HG02840 (cell line): ENCODE measurements around the gene TSPAN9.

Experiments used
- ATAC-seq: cut with Tn5 transposase; IDR thresholded peaks from one replicate; pipeline ENCODE4 v1.9.1; 2021; ENCODE audit warnings: mild to moderate bottlenecking, moderate library complexity, moderate number of reproducible peaks; ENCODE audit not compliant: unreplicated experiment, low FRiP score

The TSPAN9 gene

DNA sequence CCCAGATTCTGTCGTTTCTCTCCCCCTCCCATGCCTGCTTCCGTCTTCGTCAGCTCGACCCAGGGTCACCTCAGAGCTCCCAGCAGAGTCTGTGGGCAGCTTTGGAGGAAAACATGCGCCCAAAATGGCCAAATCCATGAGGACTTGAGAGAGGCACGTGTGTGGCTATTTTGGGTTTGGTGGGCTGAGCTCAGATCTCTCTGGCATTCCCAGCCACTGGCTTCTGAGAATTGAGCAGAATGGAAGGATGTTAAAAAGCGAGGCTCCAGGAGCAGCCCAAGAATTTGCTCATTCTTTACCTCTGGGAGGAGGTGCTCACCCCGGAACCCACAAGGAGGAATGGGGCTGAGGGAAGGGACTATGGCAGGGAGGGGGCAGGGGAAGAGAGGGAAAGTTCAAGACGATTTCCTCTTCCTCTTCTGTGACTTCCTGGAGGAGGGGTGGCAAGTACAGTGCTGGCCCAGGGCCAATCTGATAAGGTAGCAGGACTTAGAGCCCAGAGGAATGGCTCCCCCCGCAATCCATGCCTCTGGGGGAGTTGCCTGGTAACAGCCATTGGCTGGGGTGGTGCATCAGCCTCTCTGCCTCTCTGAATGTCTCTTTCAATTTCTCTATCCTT, 20.1 kb downstream of the TSPAN9 start:
- no peak for ATAC-seq

- ATAC-seq = no peak
Measured at GRCh38 chr12:3097836-3098235, 20.7 kb downstream of the TSPAN9 start.

DNA sequence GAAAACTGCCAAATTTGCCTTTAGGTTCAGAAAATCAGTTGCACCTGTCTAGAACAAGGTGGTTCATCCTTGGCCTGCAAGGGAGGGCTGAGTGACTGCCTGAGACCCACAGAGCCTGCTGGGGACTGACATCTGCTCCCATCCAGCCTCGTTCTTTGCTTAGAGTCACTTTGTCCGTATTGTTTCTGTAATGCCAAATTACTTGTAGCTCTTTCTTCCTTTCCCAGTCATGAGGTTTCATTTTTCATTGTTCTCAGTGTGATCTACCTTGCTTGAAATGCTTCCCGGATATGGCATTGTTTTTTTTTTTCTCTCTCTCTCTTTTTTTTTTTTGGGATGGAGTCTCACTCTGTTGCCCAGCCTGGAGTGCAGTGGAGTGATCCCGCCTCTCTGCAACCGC, 21.3 kb downstream of the TSPAN9 start:
- no peak for ATAC-seq

- no peak for ATAC-seq
Measured at GRCh38 chr12:3099146-3099545, 22.0 kb downstream of the TSPAN9 start.

DNA sequence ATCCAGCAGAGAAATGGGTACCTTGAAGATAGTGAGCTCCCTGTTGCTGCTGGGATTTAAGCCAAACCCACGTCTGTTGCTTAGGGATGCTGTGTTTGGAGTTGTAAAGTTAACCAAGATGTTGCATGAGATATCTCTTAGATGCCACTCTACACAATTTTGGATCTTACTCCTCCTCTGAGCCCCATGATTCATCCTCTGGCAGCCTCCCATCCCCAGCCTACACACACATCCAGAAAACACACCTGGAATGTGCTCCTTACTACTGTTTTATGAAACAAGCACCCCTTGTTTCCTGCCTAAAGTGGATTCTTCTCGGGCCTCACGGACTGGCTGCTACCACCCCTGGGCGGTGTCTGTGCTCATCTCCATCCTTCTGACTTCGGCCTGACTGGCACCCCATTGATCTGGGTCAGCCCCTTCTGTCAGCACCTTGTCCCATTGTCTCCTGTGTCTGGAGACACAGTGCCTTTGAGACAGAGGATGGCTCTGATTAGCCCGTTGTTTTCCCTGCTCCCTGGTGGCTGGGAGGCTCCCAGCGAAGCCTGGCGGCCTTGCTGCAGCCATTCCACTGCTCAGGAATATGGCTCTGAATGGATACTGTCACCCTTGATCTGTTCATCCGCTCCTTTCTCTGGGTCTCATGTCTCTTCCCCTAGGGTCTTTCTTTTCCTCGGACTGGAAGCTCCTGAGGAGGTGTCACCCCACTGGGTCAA, 24.3 kb downstream of the TSPAN9 start:
- no peak for ATAC-seq

GRCh38 chr12:3102771-3103410, 25.7 kb downstream of the TSPAN9 start:
- ATAC-seq = no peak

GRCh38 chr12:3103806-3104205, 26.6 kb downstream of the TSPAN9 start:
- no peak for ATAC-seq

DNA sequence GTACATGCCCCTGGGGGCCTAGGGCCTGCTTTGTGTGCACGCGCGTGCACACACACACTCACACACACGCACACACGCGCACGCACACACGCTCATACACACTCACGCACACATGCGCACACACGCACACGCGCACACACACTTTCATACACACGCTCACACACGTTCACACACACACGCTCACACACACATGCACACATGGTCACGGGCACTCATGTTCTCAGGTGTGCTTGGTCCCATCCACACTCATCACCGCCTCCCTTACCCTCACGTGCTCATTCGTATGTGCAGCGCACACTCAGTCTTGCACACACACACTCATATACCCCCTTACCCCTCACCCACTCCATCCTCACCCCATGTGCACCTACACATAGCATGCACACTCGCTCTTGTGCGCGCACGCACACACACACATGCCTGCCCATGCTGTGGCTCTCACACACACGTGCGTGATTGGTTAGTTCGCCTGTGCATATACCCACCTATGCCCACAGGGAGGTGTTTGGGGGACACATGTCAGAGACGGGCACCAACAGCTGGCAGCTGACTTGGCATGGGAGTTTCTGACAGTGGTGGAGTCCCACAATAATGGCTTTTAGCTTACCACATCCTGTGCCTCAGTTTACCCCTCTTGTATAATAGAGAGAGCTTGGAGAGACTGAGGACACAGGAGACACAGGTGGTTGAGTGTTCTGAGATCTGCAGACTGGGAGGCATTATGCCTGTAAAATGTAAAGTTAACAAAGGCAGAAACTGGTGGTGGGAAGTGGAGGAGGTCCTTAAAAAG, 28.7 kb downstream of the TSPAN9 start:
- no peak for ATAC-seq

- no peak for ATAC-seq
Measured at GRCh38 chr12:3106579-3106978, 29.4 kb downstream of the TSPAN9 start.

DNA sequence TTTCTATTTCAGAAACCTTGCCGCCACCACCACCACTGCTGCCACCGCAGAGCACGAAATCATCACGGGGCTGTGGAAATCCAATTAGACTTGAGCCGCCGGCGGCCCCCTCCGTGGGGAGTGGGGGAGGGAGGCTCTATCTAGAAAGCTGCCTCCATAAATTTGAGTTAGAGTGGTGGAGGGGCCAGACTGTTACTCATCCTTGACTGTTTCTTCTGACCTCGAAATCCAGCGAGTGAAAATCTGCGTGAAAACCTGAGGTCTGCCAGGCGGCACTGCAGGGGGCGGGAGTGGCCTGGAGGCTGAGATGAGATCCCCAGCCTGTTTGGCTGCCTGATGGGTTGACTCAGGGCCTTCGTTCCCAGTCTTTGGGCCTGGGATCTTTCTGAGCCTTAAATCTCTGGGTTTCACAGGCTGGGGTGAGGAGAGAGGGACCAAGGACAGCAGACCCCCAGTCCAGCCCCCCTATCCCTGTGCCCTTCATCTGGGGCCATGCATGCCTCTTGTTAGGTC, 29.9 kb downstream of the TSPAN9 start:
- no peak for ATAC-seq

GRCh38 chr12:3107954-3108353, 30.8 kb downstream of the TSPAN9 start:
- no peak for ATAC-seq

GRCh38 chr12:3110578-3110977, 33.4 kb downstream of the TSPAN9 start:
- no peak for ATAC-seq

GRCh38 chr12:3113671-3114325, 36.6 kb downstream of the TSPAN9 start:
- ATAC-seq = no peak

DNA sequence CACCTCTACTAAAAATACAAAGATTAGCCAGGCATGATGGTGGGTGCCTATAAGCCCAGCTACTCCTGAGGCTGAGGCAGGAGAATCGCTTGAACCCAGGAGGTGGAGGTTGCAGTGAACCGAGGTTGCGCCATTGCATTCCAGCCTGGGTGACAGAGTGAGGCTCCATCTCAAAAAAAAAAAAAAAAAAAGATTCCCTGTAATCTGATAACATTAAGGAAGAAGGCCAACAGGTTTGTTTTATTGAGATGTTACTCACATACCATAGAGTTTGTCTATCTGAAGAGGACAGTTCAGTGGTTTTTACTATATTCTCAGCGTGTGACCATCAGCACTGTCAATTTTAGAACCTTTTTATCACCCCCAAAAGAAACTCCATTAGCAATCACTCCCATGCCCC, 37.5 kb downstream of the TSPAN9 start:
- ATAC-seq = no peak

GRCh38 chr12:3115078-3115477, 37.9 kb downstream of the TSPAN9 start:
- no peak for ATAC-seq

GRCh38 chr12:3116106-3116844, 39.1 kb downstream of the TSPAN9 start:
- ATAC-seq = no peak

GRCh38 chr12:3117144-3117581, 40.0 kb downstream of the TSPAN9 start:
- no peak for ATAC-seq

DNA sequence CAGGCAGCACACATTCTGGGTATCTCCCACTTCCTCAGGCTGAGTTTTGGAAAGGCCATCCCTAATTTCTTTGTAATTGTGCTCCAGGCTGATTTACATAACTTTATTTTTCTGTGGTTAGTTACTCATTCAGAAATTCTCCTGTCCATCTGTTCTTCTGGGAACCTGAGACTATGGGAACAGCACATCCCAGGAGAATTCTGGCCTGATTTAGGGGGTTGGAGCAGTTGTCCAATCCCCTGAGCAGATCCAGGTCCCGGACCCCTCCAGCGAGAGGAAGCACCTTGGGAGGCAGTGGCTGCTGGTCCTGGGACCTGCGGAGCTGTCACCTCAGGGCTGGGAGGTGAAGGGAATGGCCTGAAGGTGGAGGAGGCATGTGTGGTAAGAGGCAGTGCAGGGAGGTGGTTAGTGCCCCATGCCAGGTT, 40.4 kb downstream of the TSPAN9 start:
- no peak for ATAC-seq

DNA sequence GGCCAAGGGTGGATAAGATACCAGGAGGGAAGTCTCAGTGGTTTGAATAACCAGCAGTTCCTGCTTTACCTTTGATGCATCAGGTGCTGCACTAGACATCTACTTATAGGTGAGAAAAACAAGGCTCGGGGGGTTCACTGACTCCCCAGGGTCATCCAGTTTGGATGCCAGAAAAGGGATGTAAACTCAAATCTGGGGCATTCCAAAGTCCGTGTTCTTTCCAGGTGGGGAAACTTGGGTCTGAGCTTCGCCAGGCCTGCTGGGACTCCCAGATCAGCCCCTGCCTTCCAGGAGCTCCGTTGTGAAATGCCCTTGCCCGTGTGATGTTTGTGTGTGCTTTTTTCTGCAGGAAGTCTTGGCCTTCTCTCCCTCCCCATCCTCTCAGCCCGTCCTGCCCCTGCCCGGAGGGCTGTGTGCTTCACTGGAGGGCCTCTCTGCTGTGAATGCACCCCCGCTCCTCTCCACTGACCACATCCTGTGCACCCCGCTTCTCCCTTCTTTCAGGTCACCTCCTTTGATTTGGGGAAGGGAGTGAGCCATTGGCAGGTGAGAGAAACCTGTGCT, 42.1 kb downstream of the TSPAN9 start:
- ATAC-seq = no peak
